HG03432 (cell line): ENCODE results near the gene KIF5A.
A peak's percentile ranks its signal among the peaks of the same experiment; 100 is the strongest.

Source experiments
- ATAC-seq: cut with Tn5 transposase; IDR thresholded peaks from one replicate; pipeline ENCODE4 v1.9.1; 2021; ENCODE audit warnings: mild to moderate bottlenecking, moderate library complexity; ENCODE audit not compliant: unreplicated experiment

KIF5A gene

DNA sequence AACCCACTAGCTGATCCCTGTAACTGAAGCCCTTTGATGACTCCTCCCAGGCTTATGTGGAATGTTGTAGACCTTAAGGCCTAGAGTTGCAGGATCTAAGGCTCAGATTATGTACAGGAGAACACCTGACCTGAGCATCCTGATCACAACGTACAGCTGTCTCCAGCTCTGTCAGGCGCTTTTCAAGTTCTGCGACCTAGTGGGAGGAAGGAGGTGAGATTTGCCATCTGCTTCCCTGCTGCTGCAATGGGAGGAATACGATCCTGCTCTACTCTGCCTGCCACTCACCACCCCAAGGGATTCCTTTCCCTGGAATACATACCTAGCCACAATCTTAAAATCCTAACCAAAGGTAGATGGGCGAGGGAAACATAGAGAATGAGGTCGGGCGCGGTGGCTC, 16.7 kb upstream of the KIF5A start:
- no peak for ATAC-seq

DNA sequence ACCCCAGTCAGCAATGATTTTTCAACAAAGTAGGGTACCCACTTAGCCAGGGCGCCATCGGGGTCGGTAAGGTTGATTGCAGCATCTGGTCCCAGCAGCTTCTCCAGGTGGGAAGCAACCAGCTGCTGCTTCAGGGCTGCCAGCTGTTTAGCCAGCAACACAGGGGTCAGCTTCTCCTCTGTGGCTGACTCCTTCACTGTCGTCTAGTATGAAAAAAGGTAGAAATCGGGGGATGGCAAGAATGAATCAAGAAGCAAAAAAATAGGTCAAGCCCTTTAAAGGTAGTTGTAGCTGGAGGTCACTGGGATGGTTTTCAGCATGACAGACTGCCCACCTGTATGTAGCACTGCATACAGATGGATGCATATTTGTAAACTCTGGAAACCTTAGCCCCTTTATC, 15.6 kb upstream of the KIF5A start:
- ATAC-seq = no peak

DNA sequence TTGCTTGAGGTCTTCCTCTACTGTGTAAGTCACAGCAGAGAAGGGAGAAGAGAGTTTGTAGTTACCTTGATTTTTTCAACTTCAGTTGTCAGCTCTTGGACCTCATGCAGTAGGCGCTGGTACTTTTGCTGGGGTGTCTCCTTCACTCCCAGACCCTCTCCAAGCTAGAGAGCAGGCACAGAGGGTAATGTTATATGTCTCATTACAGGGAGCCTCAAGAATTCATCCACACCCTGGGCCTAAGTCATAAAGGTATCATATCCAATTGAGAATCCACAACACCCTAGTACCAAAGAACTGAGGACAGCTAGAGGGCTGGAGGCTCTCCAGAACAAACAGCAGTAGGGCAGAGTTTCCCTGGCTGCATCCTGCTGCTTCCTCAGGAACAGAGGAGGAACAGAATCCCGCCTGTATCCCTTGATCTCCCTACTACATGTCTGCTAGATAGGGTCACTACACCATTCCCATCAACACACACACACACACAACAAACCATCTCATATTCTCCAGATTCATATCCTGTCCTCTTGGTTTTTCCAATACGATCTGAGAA, 14.8 kb upstream of the KIF5A start:
- no peak for ATAC-seq

DNA sequence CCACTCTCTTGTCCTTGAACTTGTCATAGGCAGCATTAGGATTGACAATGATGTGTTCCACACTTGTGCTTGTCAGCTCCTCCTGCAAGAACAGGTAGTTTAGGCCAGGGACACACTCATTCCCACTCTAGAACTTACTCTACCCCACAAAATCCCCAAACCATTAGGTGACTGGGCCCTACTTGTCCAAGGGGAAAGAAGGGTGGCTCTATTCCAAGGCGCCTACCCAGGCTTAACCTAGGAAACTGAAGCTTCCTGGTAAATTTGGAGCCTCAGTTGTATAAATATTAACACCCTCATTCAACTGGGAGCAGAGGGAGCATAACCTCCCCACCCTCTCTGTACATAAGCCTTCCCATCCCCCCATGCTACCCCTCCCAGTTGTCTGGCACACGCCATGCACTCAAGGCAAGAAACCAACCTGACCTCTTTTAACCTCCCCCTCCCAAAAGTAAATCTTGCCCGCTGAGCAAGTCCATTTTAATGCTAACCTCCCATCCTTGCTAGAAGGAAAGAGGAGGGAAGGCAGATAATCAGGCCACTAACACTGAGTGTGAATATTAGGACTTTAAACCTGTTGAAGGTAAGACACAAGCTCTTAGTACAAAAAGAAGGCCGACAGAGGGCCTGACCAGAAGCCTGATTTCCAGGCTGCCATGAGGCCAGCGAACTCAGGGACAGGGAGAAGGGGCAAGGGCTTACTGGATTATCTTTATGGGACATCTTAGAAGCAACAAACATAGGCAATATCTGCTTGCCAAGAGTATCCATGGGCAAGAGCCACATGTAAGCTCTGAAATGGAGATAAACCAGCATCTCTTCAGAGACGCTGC, 13.9 kb upstream of the KIF5A start:
- no peak for ATAC-seq

DNA sequence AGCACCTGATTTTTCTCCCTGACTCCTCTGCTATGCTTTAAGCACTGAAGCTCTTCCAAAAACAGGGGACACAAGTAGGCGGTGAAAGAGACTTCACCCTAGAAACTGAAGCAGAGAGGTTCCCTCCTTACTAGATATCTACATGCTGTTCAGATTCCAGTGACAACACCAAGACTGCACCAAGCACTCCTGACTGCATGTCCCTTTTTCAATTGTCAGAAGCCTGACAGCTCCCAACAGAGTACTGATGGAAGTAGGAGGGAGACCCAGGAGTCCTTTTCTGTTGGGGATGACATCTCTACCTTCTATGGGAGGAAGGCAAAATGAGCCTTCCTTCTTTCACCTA, 13.3 kb upstream of the KIF5A start:
- no peak for ATAC-seq

DNA sequence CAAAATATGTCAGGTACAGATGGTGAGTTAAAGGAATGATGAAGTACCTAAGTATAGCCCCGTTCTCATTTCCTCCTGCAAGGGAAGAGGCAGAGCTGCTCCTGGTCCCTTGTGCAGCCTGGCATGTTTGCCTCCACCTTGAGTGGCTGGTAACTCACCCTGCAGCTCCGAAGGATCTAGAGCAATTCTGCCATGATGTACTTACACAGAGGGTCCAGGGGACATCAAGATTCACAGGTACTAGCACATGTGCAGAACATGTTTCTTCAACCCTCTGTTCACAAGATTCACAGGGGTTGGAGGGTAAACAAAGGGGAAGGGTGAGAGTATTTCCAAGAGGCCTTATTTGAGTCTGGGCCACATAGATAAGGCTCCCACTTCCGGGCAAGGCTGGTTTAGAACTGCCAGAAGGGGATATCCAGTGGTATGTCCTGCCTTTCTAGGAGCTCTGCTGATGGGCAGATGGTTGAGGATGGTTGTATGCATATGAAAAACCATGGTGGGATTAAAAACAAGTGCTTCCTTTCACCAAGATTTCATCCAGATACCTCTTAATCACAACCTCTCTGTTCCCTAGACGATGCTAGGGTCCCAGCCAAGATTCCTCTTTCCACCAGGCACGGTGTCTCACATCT, 10.6 kb upstream of the KIF5A start:
- no peak for ATAC-seq

DNA sequence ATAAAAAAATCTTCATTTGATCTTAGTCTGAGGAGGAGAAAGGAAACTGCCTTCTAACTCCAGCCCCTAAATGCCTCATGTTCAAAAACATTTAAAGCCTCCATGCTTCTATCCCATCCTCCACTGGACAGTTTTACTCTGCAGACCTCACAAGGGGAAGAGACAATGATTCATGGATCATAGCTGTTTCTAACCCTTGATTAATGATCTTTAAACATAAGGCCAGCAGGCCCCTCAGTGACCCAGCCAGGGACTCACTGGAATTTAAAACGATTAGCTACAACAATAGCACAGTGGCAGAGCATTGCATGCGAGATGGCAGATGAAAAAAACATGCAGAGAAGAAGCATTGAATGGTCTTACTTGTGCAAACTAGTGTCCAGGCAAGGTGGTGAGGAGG, 8.8 kb upstream of the KIF5A start:
- no peak for ATAC-seq

DNA sequence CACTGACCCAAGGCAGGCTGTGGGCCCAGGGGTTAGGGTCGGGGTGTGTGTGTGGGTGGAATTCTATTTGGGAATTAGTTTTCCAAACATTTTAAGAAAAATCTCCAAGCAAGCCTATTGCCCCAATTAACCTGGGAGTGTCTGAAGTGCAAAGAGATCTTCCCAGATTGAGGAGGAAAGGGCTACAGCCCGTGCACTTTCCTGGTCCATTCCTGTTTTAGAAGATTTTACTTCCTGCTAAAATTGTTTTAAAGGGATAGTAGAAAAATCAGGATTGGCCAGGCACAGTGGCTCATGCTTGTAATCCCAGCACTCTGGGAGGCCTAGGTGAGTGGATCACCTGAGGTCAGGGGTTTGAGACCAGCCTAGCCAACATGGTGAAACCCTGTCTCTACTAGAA, 8.1 kb upstream of the KIF5A start:
- ATAC-seq = no peak

DNA sequence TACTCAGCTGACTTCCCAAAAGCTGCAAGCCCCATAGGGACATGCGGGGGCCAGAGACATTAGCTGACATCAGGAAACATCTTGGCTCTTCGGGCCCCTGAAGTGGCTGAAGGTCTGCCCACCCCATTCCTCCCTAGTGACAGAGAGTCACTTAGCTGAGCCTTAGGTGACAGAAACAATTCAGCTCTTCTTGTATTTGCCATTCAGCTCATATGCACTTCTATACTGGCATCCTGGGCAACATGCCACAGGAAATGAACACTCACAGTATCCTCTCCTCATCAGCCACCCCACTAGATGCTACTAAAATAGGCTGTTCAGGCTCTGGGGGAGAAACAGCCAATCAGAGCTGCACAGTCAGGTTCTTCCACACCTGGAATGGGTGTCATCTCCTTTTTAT, 6.3 kb upstream of the KIF5A start:
- no peak for ATAC-seq

DNA sequence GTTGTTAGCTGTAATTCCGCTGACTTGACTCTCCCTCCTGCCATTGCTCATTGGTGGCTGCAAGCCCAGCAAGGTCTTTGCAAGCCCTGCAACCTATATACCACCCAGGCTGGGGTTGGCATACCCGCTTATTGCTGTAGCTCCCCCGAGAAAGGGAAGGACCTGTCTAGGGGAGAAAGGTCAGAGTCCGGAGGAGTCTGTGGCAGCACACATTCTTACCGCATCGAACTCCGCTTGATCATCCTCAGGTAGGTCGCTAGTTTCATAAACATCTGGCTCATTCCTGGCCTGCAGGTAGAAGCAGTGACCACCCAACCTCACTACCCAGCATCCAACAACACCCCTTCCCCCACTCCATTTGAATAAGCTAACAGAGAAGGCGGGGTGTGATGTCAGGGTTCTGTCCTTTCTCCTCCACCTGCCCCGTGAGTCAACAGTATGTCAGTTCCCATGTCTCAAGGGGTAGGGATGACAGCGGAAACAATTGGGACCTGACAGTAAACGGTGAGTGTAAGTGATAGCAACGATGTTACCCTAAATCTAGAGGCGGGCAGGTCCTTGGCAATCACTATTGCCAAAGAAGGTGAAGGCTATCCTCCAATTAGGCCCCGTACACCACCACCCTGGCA, 3.9 kb upstream of the KIF5A start:
- ATAC-seq = no peak

DNA sequence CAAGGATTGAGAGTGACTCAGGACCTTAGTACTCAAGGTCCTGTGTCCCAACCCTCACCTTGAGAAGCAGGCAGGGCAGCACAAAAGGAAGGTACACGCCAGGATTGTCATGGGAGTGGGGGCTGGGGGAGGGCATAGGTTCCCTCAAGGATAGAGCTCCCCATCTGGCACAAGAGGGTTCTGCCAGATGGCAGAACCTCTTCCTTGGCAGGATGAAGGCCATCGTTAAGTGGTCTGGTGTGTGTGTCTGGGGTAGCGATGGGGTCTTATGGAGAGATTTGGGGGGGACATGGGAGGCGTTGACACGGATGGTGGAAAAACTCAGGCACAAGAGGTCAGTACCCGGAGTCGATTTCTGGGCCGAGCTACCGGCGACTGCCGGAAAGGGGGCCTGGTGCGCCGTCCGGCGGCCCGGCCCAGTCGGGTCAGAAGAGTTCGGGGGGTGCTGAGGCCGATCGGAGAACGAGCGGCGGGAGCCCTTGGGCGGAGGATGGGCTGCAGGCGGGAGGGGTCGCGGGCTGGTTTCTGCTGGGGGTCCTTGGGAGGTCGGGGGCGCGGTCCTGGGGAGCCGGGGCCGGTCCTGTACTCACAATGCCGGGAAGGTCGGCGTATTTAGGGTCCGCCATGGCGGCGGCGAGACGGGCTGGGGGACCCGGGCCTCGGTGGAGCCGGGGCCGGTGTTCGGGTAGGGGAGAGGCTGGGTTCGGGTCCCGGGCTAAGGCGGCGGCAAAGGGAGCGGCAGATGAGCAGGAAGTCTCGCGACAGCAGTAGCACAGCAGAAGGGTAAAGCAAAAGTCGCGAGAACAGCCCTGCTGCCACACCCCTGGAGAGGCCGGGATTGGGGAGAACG, 3.2 kb upstream of the KIF5A start, which contains the start of gene DCTN2:
Gene DCTN2 (minus strand): TSS at position 755 of the 850 bp plus-strand sequence. CDS start 129 bp downstream, at position 626.
- peak; percentile 98 for ATAC-seq

DNA sequence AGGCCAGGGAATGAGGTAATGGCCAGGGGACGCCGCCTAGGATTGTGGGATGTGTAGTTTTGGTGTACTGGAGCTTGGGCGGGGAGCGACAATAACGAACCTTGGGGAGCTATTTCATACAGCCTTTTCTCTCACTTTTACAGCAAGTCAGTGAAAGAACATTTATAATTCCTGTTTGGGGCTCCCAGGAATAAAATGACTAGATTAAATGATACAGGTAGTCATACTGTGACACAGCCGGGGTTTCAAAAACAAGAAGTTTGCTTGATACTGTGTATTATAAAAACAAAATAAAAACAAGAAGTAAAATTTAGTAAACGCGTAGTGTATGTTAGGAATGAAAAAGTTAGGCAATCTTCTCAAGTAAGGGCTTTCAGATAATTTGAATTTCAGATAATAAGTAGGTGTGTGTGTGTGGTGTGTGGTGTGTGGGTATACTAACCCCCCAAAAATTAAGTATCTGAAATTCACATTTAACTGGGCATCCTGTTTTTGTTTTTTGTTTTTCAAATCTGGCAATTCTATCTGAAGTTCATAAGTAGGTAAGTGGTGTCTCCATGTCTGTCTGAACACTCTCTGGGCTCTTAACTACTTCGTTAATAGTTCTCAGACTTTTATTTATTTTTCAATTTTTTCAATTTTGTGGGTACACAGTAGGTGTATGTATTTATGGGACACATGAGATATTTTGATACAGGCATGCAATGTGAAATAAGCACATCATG, 2.4 kb upstream of the KIF5A start:
- no peak for ATAC-seq

DNA sequence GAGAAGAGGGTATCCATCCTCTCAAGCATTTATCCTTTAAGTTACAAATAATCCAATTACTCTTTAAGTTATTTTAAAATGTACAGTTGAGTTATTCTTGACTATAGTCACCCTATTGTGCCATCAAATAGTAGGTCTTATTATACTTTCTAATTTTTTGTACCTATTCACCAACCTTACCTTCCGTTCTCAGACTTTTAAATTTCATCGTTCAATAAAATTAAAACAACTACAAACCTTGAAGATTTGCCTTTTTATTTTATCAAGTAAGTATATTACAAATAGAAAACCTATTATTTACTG, 1.9 kb upstream of the KIF5A start:
- no peak for ATAC-seq

DNA sequence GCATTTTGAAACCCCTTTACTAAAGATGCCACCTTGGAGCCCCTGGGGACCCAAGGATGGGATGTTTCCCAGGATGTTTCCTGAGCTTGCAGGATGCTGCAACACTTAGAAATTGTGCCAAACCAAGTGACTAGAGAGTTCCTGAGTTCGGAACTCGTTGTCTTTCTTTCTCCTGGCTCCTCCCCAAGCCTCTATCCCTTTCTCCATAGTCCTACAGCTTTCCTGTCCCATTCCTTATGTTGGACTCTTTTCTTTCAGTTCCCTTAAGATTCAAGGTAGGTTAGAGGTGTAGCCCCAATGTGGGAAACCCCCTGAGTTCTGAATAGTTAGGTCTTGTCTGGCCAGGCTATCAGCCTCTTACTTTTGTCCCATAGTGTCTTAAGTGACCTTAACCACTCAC, 1.4 kb upstream of the KIF5A start:
- no peak for ATAC-seq

DNA sequence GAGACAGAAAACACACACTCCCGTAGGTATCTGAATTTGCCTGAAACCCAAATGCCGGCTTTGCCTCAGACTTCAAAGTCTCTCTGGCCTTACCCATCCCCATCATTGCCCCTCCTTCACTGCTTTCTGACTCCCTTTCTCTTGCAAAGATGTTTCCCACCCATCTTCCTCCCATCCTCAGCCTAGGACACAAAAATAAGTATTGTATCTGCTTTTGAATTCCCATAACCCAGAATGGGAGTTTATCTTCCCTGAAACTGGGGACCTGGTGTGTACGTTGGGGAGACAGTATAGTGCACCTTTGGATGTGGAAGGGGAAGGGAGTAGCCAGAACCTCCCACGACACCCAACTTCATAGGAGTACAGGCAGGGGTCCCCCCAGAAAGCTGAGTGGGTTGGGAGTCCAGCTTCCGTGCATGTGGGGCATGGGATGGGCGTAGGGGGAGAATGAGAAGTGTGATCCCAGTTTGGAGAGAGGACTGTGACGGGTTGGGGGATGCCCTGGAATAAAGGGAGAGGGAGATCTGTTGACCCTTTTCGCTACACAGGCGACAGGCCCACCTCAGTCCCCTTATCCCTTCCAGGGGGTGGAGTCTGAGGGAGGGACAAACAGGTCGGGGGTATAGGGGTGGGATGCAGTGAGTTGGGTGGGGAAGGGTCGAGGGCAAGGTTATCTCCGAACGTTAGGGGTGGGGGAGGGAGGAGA, 488 bp upstream of the KIF5A start:
- no peak for ATAC-seq

DNA sequence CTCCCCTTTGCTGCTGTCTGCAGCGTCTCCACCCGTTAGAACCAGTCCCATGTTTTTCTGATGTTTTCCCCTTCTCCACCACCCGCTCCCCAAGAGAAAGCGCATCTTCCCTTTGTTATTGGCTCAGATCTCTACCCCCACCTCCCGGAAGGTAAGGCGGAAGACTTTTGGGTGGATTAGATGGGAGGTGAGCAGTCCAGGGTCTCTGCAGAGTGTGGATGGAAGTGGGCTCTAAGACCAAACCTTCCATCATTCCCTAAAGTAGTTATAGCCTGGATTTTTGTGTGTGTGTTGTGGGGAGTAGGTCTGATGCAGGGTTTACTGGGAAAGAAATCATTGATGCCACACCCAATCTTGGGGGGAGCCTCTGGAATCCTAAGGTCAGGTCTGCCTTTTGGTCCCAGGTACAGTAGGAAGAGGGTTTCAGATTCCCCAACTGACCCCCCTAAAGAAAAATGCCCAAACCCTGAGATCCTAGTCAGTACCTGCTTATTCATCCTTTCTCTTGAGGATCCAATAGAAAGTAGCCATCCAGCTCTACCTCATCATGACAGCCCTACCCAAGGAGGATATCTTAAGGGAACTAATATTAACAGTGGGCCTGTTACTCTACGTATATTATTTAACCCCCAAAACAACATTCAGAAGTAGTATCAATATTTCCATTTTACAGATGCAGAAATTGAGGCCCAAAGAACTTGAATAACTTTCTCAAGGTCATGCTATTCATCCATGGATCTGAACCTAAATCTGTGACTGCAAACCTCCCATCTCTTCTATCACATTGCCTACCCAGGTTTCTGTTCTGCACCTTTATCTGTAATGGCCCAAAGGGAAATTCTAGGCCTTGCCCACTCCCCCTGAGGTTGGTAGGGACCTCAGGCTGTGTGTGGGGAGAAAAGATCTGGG, 1.1 kb downstream of the KIF5A start:
- ATAC-seq = no peak

DNA sequence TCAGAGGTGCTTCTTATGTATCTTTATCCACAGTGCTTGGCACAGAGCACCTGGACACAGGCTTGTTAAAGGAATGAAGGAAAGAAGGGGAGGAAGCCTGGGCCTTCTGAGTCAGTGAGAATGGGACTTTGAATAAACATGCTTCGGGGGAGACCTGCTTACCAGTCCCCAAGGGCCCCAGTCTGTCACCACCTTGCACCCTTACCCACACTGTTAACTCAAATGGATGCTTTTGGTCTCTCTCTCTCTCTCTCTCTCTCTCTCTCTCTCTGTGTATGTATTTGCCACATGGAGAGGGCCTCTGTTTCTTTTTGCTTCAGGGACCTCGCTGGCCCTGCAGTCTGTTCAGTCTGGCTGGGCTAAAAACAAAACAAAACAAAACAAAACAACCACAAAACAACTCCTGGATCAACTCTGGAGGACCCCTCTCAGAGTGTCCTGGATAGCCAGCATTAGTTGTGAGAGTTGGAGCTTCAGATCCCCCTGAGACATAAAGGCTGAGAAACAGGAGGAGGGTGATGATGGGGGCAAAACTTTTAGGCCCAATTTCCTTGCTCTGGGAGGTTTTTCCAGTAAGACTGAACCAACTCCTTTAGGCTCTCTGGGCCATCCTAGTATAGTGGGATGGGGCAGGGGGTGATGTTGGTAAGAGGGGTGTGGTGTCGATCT, 1.9 kb downstream of the KIF5A start:
- ATAC-seq = no peak

DNA sequence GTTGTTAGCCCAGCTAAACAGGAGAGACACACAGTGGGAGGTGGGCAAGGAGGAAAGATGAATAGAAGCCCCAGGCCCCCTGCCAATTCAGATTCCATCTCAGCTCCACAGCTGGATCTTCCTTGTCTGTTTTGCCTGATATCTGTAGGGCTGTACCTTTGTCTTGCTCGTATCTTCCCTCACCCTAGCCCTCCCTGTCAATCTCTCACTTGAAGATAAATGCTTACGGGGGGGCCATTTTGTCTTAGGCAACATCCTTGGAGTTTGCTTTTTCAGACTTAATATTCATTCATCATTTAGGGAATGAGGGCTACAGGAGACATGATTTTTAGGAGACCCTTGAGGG, 2.4 kb downstream of the KIF5A start:
- ATAC-seq = no peak
